ENCODE measurements around the gene IGHMBP2. TPM values are rescaled to one million over a fixed set of nuclear protein-coding genes. Genes with fewer than 3 reads are reported as not detected.

IGHMBP2 gene
- total and polyA plus RNA-seq, 2 experiments from 2014 or later, result 12.4 to 13.5 TPM

DNA sequence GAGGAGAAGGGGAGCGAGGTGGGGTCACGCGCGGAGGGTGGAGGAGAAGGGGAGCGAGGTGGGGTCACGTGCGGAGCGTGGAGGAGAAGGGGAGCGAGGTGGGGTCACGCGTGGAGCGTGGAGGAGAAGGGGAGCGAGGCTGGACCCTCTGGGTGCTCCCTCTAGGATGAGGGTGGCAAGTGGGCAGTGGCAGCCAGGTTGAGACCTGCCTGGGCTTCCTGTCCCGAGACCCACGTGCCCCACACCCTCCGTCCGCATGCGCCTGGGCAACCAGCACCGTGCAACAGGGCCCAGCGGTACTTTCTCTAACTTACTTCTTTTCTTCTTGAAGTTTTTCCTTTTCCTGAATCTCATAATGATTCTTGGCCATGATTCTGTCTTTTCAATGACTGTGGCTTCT is 11.1 kb upstream of the IGHMBP2 start:
- Histone ChIP-seq H3K9me2 (replicated peaks; ENCODE audit: insufficient read depth) (no peaks in the 10 kb centered on the region), H3K4me3 (no peak overlapping the region), H3K27me3 (no peaks in the 10 kb centered on the region), H4K20me1 (ENCODE audit: insufficient read depth, poor library complexity, severe bottlenecking) (no peaks in the 10 kb centered on the region), H3K79me2 (no peaks in the 10 kb centered on the region), H3K9me3 (ENCODE audit: low read depth) (no peaks in the 10 kb centered on the region), H3K36me3 (replicated peaks; ENCODE audit: insufficient read depth, low read depth) (no peaks in the 10 kb centered on the region), H3K27ac (no peak overlapping the region), H3K4me2 (no peak overlapping the region), H2AFZ (no peak overlapping the region), H3K4me1 (ENCODE audit: insufficient read depth) (peaks cover 7% of the 10 kb centered on the region)
- WGBS (ENCODE audit: low lambda C conversion rate, missing lambda C conversion rate), result 100% methylated on average over 7 of the region's 20 CpGs
- DNase-seq (ENCODE audit: low spot score), result no peak
- TF ChIP-seq, protein P1, sequence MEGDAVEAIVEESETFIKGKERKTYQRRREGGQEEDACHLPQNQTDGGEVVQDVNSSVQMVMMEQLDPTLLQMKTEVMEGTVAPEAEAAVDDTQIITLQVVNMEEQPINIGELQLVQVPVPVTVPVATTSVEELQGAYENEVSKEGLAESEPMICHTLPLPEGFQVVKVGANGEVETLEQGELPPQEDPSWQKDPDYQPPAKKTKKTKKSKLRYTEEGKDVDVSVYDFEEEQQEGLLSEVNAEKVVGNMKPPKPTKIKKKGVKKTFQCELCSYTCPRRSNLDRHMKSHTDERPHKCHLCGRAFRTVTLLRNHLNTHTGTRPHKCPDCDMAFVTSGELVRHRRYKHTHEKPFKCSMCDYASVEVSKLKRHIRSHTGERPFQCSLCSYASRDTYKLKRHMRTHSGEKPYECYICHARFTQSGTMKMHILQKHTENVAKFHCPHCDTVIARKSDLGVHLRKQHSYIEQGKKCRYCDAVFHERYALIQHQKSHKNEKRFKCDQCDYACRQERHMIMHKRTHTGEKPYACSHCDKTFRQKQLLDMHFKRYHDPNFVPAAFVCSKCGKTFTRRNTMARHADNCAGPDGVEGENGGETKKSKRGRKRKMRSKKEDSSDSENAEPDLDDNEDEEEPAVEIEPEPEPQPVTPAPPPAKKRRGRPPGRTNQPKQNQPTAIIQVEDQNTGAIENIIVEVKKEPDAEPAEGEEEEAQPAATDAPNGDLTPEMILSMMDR (IDR thresholded peaks at IDR 0.05; ENCODE audit: poor library complexity), result no peak
- TF ChIP-seq EZH2phosphoT487 (IDR thresholded peaks at IDR 0.05; ENCODE audit: low read depth, severe bottlenecking, unreplicated experiment) (no peak), EZH2 (IDR thresholded peaks at IDR 0.05; ENCODE audit: borderline replicate concordance) (no peak)

DNA sequence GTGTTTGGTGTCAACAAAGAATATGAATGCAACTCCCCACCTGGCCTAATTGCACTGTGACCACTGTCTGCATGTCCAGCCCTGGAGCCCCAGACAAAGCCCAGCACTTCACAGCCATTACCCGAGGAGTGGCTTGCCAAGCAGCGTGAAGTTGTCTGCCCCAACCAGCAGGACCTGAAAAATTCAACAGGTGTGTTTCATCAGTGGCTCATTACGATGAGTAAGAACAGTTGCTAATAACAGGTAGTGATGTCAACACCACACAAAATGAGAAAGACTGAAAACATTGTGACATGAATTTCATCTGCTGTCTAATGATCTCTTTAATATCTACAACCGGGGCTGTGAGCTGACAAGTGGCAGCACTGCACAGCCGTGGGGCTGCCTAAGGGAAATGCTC is 10.4 kb upstream of the IGHMBP2 start:
- peaks cover 7% of the 10 kb centered on the region for H3K4me1 ChIP-seq (ENCODE audit: insufficient read depth)
- no peaks in the 10 kb centered on the region for H3K27me3 ChIP-seq
- WGBS (ENCODE audit: low lambda C conversion rate, missing lambda C conversion rate), result 98% methylated on average over 5 of the region's 5 CpGs
- no peaks in the 10 kb centered on the region for H3K79me2 ChIP-seq
- no peak overlapping the region for H3K4me3 ChIP-seq
- no peak overlapping the region for H2AFZ ChIP-seq
- no peaks in the 10 kb centered on the region for H3K9me2 ChIP-seq (replicated peaks; ENCODE audit: insufficient read depth)
- no peaks in the 10 kb centered on the region for H3K36me3 ChIP-seq (replicated peaks; ENCODE audit: insufficient read depth, low read depth)
- no peaks in the 10 kb centered on the region for H3K9me3 ChIP-seq (ENCODE audit: low read depth)
- no peak overlapping the region for H3K4me2 ChIP-seq
- H4K20me1 ChIP-seq (ENCODE audit: insufficient read depth, poor library complexity, severe bottlenecking), result no peaks in the 10 kb centered on the region
- no peak for DNase-seq (ENCODE audit: low spot score)
- no peak overlapping the region for H3K27ac ChIP-seq
- no peak for TF ChIP-seq EZH2 (IDR thresholded peaks at IDR 0.05; ENCODE audit: borderline replicate concordance)
- TF ChIP-seq, protein P1 (IDR thresholded peaks at IDR 0.05; ENCODE audit: poor library complexity), result no peak
- no peak for TF ChIP-seq EZH2phosphoT487 (IDR thresholded peaks at IDR 0.05; ENCODE audit: low read depth, severe bottlenecking, unreplicated experiment)

DNA sequence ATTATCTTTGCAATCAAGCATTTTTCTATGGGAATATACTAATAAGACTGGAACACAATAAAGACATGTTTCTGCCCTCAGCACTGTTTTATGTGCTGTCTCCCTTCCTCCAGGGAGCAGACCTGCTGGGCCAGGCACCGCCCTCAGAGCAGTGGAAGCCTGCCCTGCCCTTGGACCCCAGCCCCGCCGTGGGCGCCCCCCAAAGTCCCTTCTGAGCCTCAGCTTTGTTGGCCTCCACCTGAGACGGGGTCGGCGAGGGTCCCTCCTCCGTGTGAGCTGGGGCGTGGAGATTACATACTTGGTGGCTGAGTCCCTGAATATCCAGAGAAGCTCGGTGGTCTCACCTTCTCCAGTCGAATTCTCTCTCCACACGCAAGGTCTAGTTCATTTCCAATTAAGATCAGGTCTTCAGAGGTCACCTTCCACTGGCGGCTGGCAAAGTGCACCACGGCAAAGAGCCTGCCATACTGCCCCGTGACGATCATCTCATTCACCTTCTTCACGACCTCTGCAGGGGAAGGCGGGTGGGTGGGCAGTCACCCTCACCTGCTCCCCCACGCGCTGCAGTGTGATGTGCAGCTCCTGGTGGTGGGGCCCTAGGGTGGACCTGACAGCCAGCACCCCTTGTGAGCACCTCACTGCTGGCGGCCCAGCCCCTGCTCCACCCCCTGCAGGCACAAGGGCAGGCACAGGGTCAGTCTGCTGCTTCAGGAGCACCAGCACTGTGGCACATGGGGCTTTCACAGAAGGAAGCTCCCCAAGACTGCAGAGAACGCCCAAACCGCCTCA is 7.3 kb upstream of the IGHMBP2 start:
- Histone ChIP-seq H3K27me3 (no peaks in the 10 kb centered on the region), H3K36me3 (replicated peaks; ENCODE audit: insufficient read depth, low read depth) (no peaks in the 10 kb centered on the region), H3K9me3 (ENCODE audit: low read depth) (no peaks in the 10 kb centered on the region), H3K4me1 (ENCODE audit: insufficient read depth) (peaks cover 2% of the 10 kb centered on the region), H3K4me3 (no peak overlapping the region), H3K79me2 (peaks cover 3% of the 10 kb centered on the region), H3K9me2 (replicated peaks; ENCODE audit: insufficient read depth) (no peaks in the 10 kb centered on the region), H3K4me2 (no peak overlapping the region), H2AFZ (no peak overlapping the region), H4K20me1 (ENCODE audit: insufficient read depth, poor library complexity, severe bottlenecking) (no peaks in the 10 kb centered on the region), H3K27ac (no peak overlapping the region)
- no peak for DNase-seq (ENCODE audit: low spot score)
- WGBS (ENCODE audit: low lambda C conversion rate, missing lambda C conversion rate), result 97% methylated on average over 23 of the region's 23 CpGs
- no peak for TF ChIP-seq EZH2phosphoT487 (IDR thresholded peaks at IDR 0.05; ENCODE audit: low read depth, severe bottlenecking, unreplicated experiment)

DNA sequence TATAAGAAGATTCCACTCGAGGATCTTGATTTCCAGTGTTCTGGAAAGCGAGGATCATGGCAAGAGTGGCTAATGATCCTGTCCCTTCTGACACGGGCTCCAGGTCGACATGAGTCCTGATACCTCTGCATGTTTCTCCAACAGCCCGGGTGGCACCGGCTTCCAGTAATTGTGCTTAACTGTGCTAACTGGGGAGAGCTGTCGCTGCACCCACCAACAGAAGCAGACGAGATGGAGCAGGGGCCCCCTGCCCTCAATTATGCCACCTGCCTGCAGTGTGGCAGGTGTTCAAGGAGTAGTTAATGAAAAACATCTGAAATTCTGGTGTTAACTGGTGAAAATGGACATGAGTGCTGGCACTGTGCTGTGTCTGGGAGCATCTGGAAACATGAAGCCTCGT is 6.2 kb upstream of the IGHMBP2 start:
- Histone ChIP-seq H4K20me1 (ENCODE audit: insufficient read depth, poor library complexity, severe bottlenecking) (peaks cover 1% of the 10 kb centered on the region), H3K36me3 (replicated peaks; ENCODE audit: insufficient read depth, low read depth) (no peaks in the 10 kb centered on the region)

More for the DNA sequence above, 6.2 kb upstream of the IGHMBP2 start:
- no peak for DNase-seq (ENCODE audit: low spot score)
- Histone ChIP-seq H3K79me2 (peaks cover 13% of the 10 kb centered on the region), H3K27me3 (no peaks in the 10 kb centered on the region), H3K4me1 (ENCODE audit: insufficient read depth) (no peaks in the 10 kb centered on the region), H3K4me3 (no peak overlapping the region), H2AFZ (no peak overlapping the region), H3K9me3 (ENCODE audit: low read depth) (no peaks in the 10 kb centered on the region), H3K9me2 (replicated peaks; ENCODE audit: insufficient read depth) (no peaks in the 10 kb centered on the region), H3K27ac (no peak overlapping the region), H3K4me2 (no peak overlapping the region)
- 95% methylated on average over 9 of the region's 9 CpGs for WGBS (ENCODE audit: low lambda C conversion rate, missing lambda C conversion rate)
- TF ChIP-seq, protein P1 (IDR thresholded peaks at IDR 0.05; ENCODE audit: poor library complexity), result no peak
- no peak for TF ChIP-seq EZH2 (IDR thresholded peaks at IDR 0.05; ENCODE audit: borderline replicate concordance)
- TF ChIP-seq EZH2phosphoT487 (IDR thresholded peaks at IDR 0.05; ENCODE audit: low read depth, severe bottlenecking, unreplicated experiment), result no peak
